DMS153 treated with DMSO at 0.1 percent for 48 hours (cell line): ENCODE measurements around the gene ESYT2.
"Not testable (repeated sequence)": the region's sequence is repeated elsewhere in the genome, so short reads cannot be mapped to it uniquely, and the experiment has no call there.

Source experiments
- DNase-seq: peaks from one replicate; lab custom pipeline; 2025; ENCODE audit not compliant: unreplicated experiment; lab: John Stamatoyannopoulos, UW

ESYT2 gene

DNA sequence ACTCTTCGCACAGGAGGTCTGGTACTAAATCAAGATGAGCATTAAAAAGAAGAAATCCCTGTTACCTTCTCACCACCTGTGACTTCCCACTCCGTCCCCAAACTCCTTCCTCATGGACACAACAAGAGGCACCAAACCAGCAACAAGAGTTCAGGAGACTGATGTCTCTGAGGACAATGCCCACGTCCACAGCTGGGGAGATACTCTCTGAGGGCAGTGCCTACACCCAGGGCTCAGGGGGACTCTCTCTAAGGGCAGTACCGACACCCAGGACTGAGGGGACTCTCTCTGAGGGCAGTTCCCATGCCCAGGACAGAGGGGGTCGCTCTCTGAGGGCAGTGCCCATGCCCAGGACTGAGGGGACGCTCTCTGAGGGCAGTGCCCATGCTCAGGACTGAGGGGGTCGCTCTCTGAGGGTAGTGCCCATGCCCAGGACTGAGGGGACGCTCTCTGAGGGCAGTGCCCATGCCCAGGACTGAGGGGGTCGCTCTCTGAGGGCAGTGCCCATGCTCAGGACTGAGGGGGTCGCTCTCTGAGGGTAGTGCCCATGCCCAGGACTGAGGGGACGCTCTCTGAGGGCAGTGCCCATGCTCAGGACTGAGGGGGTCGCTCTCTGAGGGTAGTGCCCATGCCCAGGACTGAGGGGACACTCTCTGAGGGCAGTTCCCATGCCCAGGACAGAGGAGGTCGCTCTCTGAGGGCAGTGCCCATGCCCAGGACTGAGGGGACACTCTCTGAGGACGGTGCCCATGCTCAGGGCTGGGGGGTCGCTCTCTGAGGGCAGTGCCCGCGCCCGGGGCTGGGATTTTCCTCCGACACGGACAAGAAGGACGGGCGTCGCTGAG, 125.4 kb downstream of the ESYT2 start:
- DNase-seq = not testable (repeated sequence)

DNA sequence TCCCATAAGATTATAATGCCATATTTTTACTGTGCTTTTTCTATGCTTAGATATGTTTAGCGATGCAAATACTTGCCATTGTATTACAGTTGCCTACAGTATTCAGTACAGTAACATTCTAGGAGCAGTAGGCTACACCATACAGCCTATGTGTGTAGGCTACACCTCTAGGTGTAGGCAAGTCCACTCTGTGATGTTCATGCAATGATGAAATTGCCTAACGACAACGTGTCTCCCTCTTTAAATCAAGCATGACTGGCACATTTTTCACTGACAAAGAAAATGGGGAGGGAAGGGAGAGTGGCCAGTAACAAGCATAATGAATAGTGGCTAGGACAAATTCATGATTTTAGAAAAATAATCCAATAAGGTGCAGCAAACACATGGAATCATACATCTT, 126.4 kb downstream of the ESYT2 start:
- DNase-seq = no peak

DNA sequence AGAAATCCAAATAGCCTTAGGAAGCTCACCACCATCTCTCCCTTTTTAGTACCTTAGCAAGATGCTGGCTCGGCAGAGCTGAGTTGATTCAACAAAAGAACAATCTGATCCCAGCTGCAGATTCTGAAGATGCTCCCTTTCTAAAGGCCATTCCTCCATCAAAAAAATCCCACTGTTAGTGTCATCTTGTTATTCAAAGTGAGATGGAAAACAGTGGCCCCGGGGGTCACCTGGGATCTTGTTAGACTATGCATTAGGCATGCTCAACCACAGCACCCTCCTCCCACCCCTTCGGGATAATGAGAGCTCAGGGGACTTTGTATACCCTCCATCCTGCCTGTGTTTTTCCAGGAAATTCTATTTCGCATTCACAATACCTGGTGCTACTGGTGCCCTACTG, 127.1 kb downstream of the ESYT2 start:
- DNase-seq = no peak

DNA sequence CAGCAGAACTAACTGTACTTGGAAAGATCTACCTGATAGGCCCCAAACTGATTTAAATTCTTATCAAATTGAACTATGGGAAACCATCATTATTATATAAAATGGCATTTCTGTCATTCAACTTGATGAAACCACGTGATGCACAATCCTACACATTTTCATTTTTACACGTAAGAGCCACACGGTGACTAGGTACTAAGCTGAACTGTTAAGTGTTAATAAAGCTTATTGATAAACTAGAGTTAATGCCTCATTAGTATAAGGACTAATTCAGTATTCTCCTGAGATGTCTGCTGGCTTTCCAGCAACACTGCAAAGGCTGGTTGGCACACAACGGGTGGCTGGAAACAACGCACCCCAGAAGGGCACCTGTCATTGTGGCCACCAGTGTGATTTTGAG, 129.3 kb downstream of the ESYT2 start:
- no peak for DNase-seq

DNA sequence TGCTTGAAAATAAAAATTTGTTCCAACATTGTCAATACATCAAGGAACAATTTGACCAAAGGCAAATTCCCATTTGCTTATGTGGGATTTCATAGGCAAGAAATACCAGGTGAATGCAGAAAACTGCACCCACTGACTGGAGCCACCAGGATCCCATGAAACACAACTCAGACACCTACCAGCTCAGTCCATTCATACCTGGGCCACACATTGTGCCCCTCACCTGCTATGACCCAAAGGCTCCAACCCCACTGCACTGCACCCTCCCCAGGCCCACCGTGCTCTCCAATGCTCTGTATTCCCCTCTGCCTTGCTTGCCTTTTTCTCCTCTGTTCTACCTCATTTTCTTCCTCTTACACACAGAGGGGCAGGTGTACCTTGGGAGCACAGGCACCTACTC, 130.0 kb downstream of the ESYT2 start:
- no peak for DNase-seq

DNA sequence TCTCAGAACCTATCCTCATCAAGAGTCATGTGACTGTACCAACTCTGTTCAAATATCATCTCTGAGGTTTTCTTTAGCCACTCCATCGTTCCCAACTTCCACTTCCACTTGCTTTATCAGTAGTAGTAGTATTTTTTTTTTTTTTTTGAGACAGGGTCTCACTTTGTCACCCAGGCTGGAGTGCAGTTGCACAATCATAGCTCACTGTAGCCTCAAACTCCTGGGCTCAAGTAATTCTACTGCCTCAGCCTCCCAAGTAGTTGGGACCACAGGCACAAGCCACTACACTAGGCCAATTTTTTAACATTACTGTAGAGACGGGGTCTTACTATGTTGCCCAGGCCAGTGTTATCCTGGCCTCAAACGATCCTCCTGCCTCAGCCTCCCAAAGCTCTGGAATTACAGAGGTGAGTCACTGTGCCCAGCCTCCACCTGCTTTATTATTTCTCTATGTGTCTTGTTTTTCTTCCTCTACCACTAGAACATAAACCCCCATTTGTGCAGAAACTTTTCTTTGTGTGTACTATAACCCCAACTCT, 130.6 kb downstream of the ESYT2 start:
- no peak for DNase-seq

DNA sequence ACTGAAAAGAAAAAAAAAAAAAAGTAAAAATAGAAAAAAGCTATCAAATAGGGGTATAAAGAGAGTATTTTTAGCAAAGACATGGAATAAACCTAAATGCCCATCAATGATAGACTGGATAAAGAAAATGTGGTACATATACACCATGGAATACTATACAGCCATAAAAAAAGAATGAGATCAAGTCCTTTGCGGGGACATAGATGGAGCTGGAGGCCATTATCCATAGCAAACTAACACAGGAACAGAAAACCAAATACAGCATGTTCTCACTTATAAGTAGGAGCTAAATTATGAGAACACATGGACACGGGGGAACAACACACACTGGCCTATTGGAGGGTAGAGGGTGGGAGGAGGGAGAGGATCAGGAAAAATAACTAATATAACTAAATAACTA, 131.7 kb downstream of the ESYT2 start:
- not testable (repeated sequence) for DNase-seq

DNA sequence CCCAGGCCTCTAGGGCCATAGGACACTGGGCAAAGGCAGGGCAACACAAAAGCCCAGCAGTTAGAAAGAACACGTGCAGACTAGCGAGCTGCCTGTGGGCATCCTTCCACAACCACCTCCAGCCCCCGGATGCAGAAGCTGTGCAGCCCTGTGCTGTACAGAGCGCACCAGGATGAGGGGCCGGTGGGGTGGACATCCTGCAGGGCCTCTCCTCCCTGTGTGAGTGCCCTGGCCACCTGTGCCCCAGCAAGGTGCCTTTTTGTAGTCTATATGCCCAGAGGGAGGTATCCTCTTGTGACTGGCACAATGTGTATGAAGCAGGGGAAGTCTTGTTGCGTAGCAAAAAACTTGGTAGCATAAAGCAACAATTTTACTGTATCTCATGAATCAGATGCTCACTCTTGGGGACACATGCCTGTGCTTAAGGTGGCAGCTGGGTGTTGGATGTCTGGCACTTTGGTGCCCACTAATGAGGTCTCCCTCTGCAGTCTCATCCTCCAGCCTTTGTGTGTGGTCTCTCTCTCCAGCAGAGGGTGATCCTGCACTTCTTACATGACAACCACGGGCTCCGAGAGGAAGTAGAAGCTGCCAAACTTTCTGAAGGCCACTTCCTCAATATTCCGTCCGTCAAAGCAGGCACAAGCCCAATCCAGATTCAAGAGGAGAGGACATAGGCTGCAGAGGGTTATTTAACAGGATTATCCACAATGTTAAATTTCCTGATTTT, 133.4 kb downstream of the ESYT2 start:
- peak; percentile 19 for DNase-seq

DNA sequence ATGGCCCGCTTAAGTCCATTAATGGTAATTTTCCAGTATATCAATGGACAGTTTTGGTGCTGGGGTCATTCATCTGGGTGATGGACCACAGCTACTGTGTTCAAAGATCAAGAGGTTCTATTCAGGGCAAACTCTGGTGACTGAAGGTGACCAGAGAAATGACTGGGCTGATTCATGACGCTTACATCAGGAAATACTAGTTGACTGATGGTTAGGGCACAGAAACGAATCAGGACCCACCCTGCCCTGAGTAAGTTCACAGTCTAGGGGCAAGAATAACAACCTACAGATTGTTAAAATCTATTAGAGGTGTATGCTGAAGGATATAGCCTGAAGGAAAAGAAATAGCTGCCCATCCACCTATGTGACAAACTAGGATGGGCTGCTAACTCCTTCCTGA, 134.3 kb downstream of the ESYT2 start:
- DNase-seq = no peak

DNA sequence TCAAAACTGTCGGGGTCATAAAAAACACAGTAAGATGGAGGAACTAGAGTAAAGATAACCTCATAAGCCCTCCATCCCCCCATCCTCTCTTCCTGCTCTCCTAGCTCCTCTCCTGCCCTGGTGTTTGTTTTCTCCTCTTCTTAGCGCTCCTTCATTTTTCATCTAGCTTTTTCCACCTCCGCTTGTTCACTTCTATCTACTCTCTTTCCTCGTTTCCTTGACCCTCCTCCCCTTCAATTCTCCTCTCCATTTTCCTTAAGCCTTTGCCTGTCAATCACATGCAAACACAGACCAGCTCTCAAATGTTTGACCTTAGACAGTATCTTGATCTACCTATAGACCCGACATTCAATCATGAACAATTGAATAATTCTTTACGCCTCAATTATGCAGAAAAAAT, 134.7 kb downstream of the ESYT2 start:
- DNase-seq = no peak

DNA sequence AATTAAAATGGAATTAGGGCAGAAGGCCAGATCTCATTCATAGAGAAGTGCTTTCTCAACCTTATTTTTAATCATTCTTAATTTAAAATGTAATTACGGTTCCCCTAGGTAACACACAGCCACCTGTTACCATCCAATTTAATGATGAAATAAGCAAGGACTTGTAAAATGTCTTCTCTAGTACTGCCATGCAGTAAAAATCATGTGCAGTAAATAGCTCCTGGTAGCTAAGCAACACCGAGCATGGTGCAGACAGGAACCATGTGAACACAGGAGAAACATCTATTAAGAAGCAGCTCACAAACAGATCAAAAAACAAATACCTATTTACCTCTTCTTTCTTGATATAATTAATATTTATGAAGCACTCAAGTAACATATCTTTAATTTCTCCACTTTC, 139.8 kb downstream of the ESYT2 start:
- no peak for DNase-seq

DNA sequence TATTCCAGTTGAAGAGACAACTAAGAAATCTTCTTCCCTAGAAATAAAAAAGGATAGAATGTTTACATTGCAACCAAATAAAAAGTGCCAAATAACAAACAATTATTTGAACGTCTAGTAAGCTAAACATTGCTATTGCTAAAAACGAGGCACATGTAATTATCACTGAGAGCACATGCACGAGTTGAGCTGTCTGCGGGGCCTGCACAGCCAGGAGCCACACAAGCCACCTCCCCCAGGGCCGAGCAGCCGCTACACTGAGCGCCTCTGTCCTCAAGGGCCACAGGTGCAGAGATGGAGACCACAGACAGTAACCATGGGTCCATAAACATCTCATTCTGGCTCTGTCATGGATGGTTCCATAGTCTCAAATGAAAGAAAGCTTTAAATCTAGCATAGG, 141.9 kb downstream of the ESYT2 start:
- DNase-seq = no peak

DNA sequence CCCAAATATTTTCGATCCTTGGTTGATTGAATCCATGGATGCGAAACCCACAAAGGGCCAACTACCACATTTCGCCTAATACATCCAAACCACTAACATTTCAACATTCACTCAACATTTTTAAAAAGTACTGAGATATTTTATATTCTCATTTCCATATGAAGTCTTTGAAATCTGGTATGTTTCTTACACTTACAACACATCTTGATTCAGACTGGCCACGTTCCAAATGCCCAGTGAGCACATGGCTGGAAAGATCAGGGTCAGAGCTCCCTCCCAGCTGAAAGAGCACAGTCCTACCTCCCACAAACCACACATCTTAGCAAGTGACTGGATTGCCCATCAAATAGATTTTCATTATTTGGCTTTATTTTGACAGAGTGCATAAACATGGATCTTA, 143.6 kb downstream of the ESYT2 start:
- no peak for DNase-seq

DNA sequence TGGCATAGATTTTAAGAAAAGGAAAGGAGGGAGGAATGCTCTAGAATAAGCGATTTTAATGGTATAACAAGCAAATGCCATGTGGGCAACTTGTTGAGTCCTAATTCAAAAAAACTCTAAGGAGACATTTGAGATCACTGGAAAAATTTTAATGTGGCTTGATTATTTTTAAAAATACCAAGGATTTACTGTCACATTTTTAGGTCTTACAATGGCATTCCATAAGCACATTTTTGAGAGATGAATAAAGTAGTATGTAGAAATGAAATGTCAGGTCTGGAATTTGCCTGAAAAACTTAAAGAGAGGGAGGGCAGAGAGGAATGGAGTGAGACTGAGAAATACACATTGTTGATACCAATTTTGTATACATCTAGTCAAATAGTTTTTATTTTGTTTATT, 145.0 kb downstream of the ESYT2 start:
- DNase-seq = no peak

DNA sequence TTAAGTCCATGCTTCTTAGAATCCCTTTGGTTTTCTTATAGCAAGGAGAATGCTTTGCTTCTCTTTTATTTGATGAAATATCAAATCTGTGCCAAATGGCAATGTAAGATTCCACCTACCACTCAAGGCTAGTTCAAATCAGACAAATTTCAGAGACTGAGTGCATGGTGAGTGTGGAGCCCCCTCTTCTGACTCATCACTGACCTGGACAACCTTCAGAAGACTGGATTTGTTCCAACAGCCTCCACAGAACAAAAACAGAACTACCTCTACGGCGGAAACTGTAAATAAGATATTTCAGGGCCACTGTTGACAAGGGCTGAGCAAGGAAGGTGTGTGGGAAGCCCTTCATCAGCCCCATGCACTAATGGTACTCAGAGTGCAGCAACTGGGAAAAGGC, 145.8 kb downstream of the ESYT2 start:
- DNase-seq = no peak

DNA sequence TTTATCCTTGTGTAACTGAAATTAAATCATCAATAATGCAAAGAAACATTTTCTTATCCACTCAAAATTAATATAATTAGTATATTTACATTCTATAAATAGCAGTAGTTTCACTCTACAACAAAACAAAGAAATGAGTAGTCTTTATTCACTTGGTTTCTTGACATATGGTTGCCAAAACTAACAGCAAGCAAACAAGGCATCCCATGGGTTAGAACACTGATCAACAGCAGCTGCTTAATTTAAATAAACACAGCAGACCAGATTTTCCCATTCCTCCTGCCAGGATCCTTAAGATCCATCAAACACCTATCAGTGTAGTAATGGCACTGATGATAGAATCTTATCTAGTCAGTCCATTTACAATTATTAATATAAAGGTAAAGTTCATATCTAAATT, 146.9 kb downstream of the ESYT2 start:
- DNase-seq = no peak
